GM23338 (cell line): ENCODE results near the gene MYBPC2. TPM values are rescaled to one million over a fixed set of nuclear protein-coding genes. Genes with fewer than 3 reads are reported as not detected.

ENCODE experiments used
- ATAC-seq: fragments of 200-7000 bp; cut with Tn5 transposase; 3 replicates; pipeline ENCODE4 v1.9.1; 2020
- DNase-seq: peaks from one replicate; pipeline ENCODE4 v3.0.0-alpha.2; 2015; ENCODE audit warnings: low spot score
- H2AFZ ChIP-seq: fragments of 200-600 bp; sonication (generic); 2 replicates; pipeline ENCODE4 v1.8.0; 2016; ENCODE audit warnings: antibody characterized with exemption, mild to moderate bottlenecking, moderate library complexity
- H3F3A ChIP-seq: fragments of 200-600 bp; sonication (generic); replicated peaks from 2 replicates; pipeline ENCODE4 v1.8.0; 2017; ENCODE audit warnings: antibody characterized with exemption, mixed run types, low read depth
- H3K27ac ChIP-seq: fragments of 200-600 bp; sonication (generic); 2 replicates; pipeline ENCODE4 v1.6.1; 2016; ENCODE audit warnings: low read depth
- H3K27me3 ChIP-seq: fragments of 200-600 bp; sonication (generic); 2 replicates; pipeline ENCODE4 v1.8.0; 2016; ENCODE audit warnings: mild to moderate bottlenecking, mixed run types, moderate library complexity; ENCODE audit not compliant: insufficient read depth
- H3K36me3 ChIP-seq: fragments of 200-600 bp; sonication (generic); 2 replicates; pipeline ENCODE4 v1.8.0; 2016; ENCODE audit warnings: mild to moderate bottlenecking; ENCODE audit not compliant: insufficient read depth
- H3K4me1 ChIP-seq: fragments of 200-600 bp; sonication (generic); 2 replicates; pipeline ENCODE4 v1.8.0; 2016; ENCODE audit warnings: mild to moderate bottlenecking, moderate library complexity; ENCODE audit not compliant: insufficient read depth
- H3K4me2 ChIP-seq: fragments of 200-600 bp; sonication (generic); 2 replicates; pipeline ENCODE4 v1.7.1; 2017; ENCODE audit warnings: mixed run types
- H3K4me3 ChIP-seq: fragments of 200-600 bp; sonication (generic); 2 replicates; pipeline ENCODE4 v1.6.1; 2016; ENCODE audit warnings: mixed run types
- H3K79me2 ChIP-seq: fragments of 200-600 bp; sonication (generic); replicated peaks from 2 replicates; pipeline ENCODE4 v1.8.0; 2017; ENCODE audit warnings: mild to moderate bottlenecking; ENCODE audit not compliant: insufficient read depth
- H3K9me2 ChIP-seq: fragments of 200-600 bp; sonication (generic); 2 replicates; pipeline ENCODE4 v1.8.0; 2017; ENCODE audit not compliant: insufficient read depth
- H4K20me1 ChIP-seq: fragments of 200-600 bp; sonication (generic); replicated peaks from 2 replicates; pipeline ENCODE4 v1.8.0; 2017; ENCODE audit warnings: mild to moderate bottlenecking; ENCODE audit not compliant: insufficient read depth
- H3K27ac Mint-ChIP-seq: 2 replicates; pipeline ENCODE4 v1.8.0; 2020; ENCODE audit warnings: inconsistent platforms, mild to moderate bottlenecking, moderate library complexity, mixed read lengths
- H3K27me3 Mint-ChIP-seq: 3 replicates; pipeline ENCODE4 v1.8.0; 2022; ENCODE audit warnings: low read depth, mild to moderate bottlenecking, moderate library complexity, mixed read lengths, inconsistent platforms; ENCODE audit not compliant: insufficient read depth, poor library complexity
- H3K36me3 Mint-ChIP-seq: 3 replicates; pipeline ENCODE4 v1.8.0; 2021; ENCODE audit warnings: low read depth, mild to moderate bottlenecking, inconsistent platforms, moderate library complexity, mixed read lengths
- H3K4me1 Mint-ChIP-seq: 3 replicates; pipeline ENCODE4 v1.8.0; 2020; ENCODE audit warnings: mild to moderate bottlenecking, inconsistent platforms, mixed read lengths
- H3K4me3 Mint-ChIP-seq: 3 replicates; pipeline ENCODE4 v1.8.0; 2021; ENCODE audit warnings: moderate library complexity, mild to moderate bottlenecking, inconsistent platforms, mixed read lengths
- H3K9me3 Mint-ChIP-seq: 3 replicates; pipeline ENCODE4 v1.8.0; 2020; ENCODE audit warnings: moderate library complexity, mild to moderate bottlenecking, inconsistent platforms, mixed read lengths
- EZH2 ChIP-seq: fragments of 200-600 bp; sonication (generic); IDR thresholded peaks from one replicate; pipeline ENCODE4 v1.8.0; 2017; ENCODE audit warnings: antibody characterized with exemption, mild to moderate bottlenecking, low read depth; ENCODE audit not compliant: unreplicated experiment
- NANOG ChIP-seq: IDR thresholded peaks from 2 replicates; pipeline ENCODE4 v1.6.1; 2016; ENCODE audit warnings: antibody characterized with exemption, borderline replicate concordance
- POLR2AphosphoS5 ChIP-seq: IDR thresholded peaks from 2 replicates; pipeline ENCODE4 v1.6.1; 2016; ENCODE audit warnings: antibody characterized with exemption, low read depth
- ZNF331 ChIP-seq: fragments of 250-450 bp; sonication (Bioruptor Pico); IDR thresholded peaks from 2 replicates; pipeline ENCODE4 v1.5.0; 2020; ENCODE audit warnings: low read depth, mild to moderate bottlenecking, moderate library complexity
- polyA plus RNA-seq: library from polyadenylated mRNA; unstranded; fragments of >200 nt; fragmentation: Nextera tagmentation; extraction: Ambion mirVana; gene quantifications from 2 replicates; pipeline ENCODE4 v1.2.1, GENCODE V29; 2016
- total RNA-seq: library from RNA; depleted of rRNA; stranded (reverse); fragments of >200 nt; shearing (Covaris generic); gene quantifications from 2 replicates; pipeline ENCODE4 v1.2.3, GENCODE V29; 2014
- TF ChIP-seq, protein P1 (sequence below): IDR thresholded peaks from one replicate; pipeline ENCODE4 v1.6.1; 2018; ENCODE audit warnings: antibody characterized with exemption; ENCODE audit not compliant: unreplicated experiment
- TF ChIP-seq, protein P2 (sequence below): fragments of 250-450 bp; sonication (Bioruptor Pico); IDR thresholded peaks from 2 replicates; pipeline ENCODE4 v1.5.0; 2020; ENCODE audit warnings: mild to moderate bottlenecking, moderate library complexity

Gene MYBPC2
- total and polyA plus RNA-seq, 2 experiments from 2014 or later: 4.2 to 5.9 TPM

DNA sequence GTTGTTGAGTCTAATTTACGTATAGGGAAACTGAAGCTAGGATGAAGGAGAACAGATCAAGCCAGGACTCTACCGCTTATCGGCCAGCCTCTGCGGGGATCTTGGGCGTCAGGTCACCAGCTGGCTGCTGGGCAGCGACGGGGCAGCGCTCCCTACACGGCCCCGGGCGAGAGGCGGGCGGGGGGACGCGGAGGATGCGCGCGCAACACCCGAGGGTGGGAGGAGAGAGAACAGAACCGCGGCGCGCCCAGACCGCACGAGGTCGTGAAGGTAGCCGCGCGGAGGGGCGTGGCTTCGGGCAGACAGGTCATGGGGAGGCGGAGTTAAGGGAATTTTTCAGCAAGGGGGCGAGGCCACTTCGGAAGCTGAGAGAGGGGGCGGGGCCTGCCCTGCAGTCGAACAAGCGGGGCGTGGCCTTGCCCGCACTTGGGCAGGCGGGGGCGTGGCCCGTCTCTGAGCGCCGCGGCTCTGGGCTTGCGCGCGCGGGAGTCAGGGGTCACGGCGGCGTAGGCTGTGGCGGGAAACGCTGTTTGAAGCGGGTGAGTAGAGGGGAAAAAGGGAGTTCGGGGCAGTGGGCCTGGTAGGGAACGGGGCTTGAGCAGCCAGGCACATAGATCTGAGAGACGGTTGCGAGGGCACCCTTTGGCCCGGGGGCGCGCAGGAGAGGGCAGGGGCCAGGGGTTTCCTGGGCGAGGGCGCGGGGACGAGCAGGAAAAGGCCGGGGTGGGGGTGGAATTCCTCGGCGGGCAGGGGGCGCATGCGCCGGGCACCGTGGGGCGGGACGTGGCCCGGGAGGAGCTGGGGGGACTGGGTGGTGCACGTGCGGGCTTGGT lies 48.6 kb upstream of the MYBPC2 start, which contains the start of gene POLD1:
POLD1 (plus strand) TSS at position 496 of the 833 bp plus-strand sequence. CDS start 14,505 bp downstream, outside the sequence.
- TF ChIP-seq, protein P1, sequence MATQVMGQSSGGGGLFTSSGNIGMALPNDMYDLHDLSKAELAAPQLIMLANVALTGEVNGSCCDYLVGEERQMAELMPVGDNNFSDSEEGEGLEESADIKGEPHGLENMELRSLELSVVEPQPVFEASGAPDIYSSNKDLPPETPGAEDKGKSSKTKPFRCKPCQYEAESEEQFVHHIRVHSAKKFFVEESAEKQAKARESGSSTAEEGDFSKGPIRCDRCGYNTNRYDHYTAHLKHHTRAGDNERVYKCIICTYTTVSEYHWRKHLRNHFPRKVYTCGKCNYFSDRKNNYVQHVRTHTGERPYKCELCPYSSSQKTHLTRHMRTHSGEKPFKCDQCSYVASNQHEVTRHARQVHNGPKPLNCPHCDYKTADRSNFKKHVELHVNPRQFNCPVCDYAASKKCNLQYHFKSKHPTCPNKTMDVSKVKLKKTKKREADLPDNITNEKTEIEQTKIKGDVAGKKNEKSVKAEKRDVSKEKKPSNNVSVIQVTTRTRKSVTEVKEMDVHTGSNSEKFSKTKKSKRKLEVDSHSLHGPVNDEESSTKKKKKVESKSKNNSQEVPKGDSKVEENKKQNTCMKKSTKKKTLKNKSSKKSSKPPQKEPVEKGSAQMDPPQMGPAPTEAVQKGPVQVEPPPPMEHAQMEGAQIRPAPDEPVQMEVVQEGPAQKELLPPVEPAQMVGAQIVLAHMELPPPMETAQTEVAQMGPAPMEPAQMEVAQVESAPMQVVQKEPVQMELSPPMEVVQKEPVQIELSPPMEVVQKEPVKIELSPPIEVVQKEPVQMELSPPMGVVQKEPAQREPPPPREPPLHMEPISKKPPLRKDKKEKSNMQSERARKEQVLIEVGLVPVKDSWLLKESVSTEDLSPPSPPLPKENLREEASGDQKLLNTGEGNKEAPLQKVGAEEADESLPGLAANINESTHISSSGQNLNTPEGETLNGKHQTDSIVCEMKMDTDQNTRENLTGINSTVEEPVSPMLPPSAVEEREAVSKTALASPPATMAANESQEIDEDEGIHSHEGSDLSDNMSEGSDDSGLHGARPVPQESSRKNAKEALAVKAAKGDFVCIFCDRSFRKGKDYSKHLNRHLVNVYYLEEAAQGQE: no peak
- no peak for TF ChIP-seq NANOG
- peak; percentile 90 for TF ChIP-seq POLR2AphosphoS5
- no peak within 1 kb of the TSS for H2AFZ ChIP-seq
- H3K36me3 ChIP-seq: peaks cover 7% of the 10 kb centered on the region; the same call in 1 of the 2 replicates
- Mint-ChIP-seq H3K27me3 (peaks cover 12% of the 10 kb centered on the region), H3K9me3 (peaks cover 9% of the 10 kb centered on the region; the same call in 1 of the 3 replicates), H3K27ac (peak within 1 kb of the TSS; percentile 98), H3K4me3 (peak within 1 kb of the TSS; percentile 89), H3K4me1 (peaks cover 21% of the 10 kb centered on the region), H3K36me3 (peaks cover 56% of the 10 kb centered on the region)
- DNase-seq (peak; percentile 100), ATAC-seq (peak; percentile 86)
- peak within 1 kb of the TSS; percentile 84 for H3K27ac ChIP-seq
- peaks cover 6% of the 10 kb centered on the region for H3F3A ChIP-seq
- no peaks in the 10 kb centered on the region for H3K9me2 ChIP-seq
- H3K4me3 ChIP-seq: peak within 1 kb of the TSS; percentile 84
- H3K4me1 ChIP-seq: peaks cover 18% of the 10 kb centered on the region
- peaks cover 45% of the 10 kb centered on the region for H3K79me2 ChIP-seq
- H3K27me3 ChIP-seq: no peaks in the 10 kb centered on the region
- peak within 1 kb of the TSS; percentile 96 for H3K4me2 ChIP-seq
- peaks cover 8% of the 10 kb centered on the region for H4K20me1 ChIP-seq

DNA sequence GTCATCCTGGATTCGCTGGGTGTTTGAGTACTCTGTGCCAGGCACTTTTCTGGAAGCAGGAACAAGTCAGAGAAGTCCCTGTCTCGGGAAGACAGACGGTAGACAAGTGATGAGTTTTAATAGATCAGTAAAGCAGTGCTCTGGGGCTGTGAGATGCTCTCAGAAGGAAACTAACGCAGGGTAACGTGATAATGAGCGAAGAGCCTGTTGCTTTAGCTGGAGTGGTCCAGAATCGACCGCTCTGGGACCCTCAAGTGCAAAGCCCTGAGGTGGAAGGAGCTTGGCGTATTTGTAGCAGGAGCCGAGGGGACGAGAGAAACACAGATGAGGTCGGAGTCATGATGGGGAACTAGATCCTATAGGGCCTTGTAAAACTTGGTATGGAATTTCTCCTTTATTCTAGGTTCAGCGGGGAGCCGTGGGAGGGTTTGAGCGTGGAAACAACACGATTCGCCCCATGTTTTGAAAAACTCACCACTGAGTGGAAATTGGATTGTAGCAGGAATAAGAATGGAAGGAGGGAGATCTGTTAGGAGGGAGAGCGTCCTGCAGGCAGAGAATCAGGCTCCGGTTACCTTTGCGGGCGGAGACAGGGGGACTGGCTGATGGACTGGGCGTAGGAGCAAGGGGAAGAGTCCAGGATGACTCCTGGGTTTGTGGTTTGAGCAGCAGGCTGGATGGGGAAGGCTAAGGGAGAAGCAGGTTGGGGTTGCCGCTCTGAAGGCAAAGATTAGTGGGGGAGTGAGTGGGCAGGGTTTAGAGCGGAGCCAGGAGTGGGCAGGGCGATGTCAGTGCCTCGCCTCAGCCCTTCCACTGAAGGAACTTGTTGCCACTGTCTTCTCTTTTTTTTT lies 47.8 kb upstream of the MYBPC2 start:
- Mint-ChIP-seq H3K9me3 (peaks cover 7% of the 10 kb centered on the region; the same call in 2 of the 3 replicates), H3K4me1 (peaks cover 21% of the 10 kb centered on the region), H3K4me3 (peak overlapping the region; percentile 89), H3K27me3 (peaks cover 10% of the 10 kb centered on the region), H3K27ac (peak overlapping the region; percentile 98), H3K36me3 (peaks cover 54% of the 10 kb centered on the region)
- H3K9me2 ChIP-seq: no peaks in the 10 kb centered on the region
- peaks cover 8% of the 10 kb centered on the region for H4K20me1 ChIP-seq
- H3K4me2 ChIP-seq: peak overlapping the region; percentile 96
- H3K79me2 ChIP-seq: peaks cover 54% of the 10 kb centered on the region
- peak overlapping the region; percentile 84 for H3K4me3 ChIP-seq
- no peak overlapping the region for H2AFZ ChIP-seq
- peaks cover 5% of the 10 kb centered on the region; the same call in 1 of the 2 replicates for H3K36me3 ChIP-seq
- peak overlapping the region; percentile 84; the same call in 1 of the 2 replicates for H3K27ac ChIP-seq
- H3F3A ChIP-seq: peaks cover 6% of the 10 kb centered on the region
- ATAC-seq (peak; percentile 3; the same call in 2 of the 3 replicates), DNase-seq (peak; percentile 30)
- H3K27me3 ChIP-seq: no peaks in the 10 kb centered on the region
- H3K4me1 ChIP-seq: peaks cover 18% of the 10 kb centered on the region
- no peak for TF ChIP-seq EZH2
- TF ChIP-seq ZNF331 (CRISPR knock-in tag): no peak
- TF ChIP-seq NANOG: no peak
- TF ChIP-seq, protein P2, sequence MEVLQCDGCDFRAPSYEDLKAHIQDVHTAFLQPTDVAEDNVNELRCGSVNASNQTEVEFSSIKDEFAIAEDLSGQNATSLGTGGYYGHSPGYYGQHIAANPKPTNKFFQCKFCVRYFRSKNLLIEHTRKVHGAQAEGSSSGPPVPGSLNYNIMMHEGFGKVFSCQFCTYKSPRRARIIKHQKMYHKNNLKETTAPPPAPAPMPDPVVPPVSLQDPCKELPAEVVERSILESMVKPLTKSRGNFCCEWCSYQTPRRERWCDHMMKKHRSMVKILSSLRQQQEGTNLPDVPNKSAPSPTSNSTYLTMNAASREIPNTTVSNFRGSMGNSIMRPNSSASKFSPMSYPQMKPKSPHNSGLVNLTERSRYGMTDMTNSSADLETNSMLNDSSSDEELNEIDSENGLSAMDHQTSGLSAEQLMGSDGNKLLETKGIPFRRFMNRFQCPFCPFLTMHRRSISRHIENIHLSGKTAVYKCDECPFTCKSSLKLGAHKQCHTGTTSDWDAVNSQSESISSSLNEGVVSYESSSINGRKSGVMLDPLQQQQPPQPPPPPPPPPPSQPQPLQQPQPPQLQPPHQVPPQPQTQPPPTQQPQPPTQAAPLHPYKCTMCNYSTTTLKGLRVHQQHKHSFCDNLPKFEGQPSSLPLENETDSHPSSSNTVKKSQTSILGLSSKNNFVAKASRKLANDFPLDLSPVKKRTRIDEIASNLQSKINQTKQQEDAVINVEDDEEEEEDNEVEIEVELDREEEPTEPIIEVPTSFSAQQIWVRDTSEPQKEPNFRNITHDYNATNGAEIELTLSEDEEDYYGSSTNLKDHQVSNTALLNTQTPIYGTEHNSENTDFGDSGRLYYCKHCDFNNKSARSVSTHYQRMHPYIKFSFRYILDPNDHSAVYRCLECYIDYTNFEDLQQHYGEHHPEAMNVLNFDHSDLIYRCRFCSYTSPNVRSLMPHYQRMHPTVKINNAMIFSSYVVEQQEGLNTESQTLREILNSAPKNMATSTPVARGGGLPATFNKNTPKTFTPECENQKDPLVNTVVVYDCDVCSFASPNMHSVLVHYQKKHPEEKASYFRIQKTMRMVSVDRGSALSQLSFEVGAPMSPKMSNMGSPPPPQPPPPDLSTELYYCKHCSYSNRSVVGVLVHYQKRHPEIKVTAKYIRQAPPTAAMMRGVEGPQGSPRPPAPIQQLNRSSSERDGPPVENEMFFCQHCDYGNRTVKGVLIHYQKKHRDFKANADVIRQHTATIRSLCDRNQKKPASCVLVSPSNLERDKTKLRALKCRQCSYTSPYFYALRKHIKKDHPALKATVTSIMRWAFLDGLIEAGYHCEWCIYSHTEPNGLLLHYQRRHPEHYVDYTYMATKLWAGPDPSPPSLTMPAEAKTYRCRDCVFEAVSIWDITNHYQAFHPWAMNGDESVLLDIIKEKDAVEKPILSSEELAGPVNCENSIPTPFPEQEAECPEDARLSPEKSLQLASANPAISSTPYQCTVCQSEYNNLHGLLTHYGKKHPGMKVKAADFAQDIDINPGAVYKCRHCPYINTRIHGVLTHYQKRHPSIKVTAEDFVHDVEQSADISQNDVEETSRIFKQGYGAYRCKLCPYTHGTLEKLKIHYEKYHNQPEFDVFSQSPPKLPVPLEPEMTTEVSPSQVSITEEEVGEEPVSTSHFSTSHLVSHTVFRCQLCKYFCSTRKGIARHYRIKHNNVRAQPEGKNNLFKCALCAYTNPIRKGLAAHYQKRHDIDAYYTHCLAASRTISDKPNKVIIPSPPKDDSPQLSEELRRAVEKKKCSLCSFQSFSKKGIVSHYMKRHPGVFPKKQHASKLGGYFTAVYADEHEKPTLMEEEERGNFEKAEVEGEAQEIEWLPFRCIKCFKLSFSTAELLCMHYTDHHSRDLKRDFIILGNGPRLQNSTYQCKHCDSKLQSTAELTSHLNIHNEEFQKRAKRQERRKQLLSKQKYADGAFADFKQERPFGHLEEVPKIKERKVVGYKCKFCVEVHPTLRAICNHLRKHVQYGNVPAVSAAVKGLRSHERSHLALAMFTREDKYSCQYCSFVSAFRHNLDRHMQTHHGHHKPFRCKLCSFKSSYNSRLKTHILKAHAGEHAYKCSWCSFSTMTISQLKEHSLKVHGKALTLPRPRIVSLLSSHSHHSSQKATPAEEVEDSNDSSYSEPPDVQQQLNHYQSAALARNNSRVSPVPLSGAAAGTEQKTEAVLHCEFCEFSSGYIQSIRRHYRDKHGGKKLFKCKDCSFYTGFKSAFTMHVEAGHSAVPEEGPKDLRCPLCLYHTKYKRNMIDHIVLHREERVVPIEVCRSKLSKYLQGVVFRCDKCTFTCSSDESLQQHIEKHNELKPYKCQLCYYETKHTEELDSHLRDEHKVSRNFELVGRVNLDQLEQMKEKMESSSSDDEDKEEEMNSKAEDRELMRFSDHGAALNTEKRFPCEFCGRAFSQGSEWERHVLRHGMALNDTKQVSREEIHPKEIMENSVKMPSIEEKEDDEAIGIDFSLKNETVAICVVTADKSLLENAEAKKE: no peak
